Measurements from ENCODE around the gene RDH14. TPM values are rescaled to one million over a fixed set of nuclear protein-coding genes. Genes with fewer than 3 reads are reported as not detected.

Gene RDH14
- total RNA-seq, 1 donor, result 14.3 TPM

GRCh38 chr2:18522484-18523146 is 37.8 kb downstream of the RDH14 start:
- no peak for DNase-seq (ENCODE audit: low read depth in 2 of 3, low spot score in 2 of 3)

- peak; percentile 42 to 81 (median 46) for DNase-seq (ENCODE audit: low read depth in 2 of 3, low spot score in 2 of 3)
Observed at GRCh38 chr2:18520451-18521425, 39.7 kb downstream of the RDH14 start.

- DNase-seq (ENCODE audit: low read depth in 2 of 3, low spot score in 2 of 3), result no peak
Observed at GRCh38 chr2:18519914-18520450, 40.5 kb downstream of the RDH14 start.

GRCh38 chr2:18518116-18519111 is 42.0 kb downstream of the RDH14 start:
- DNase-seq (ENCODE audit: low read depth in 2 of 3, low spot score in 2 of 3), result no peak

GRCh38 chr2:18517386-18517785 is 43.1 kb downstream of the RDH14 start:
- no peak for DNase-seq (ENCODE audit: low read depth in 2 of 3, low spot score in 2 of 3)

GRCh38 chr2:18516112-18516511 is 44.3 kb downstream of the RDH14 start:
- peak in 1 of 3 donors; percentile 17 for DNase-seq (ENCODE audit: low read depth in 2 of 3, low spot score in 2 of 3)

- DNase-seq (ENCODE audit: low read depth in 2 of 3, low spot score in 2 of 3), result no peak
Observed at GRCh38 chr2:18514526-18515461, 45.7 kb downstream of the RDH14 start.

- no peak for DNase-seq (ENCODE audit: low read depth in 2 of 3, low spot score in 2 of 3)
Observed at GRCh38 chr2:18510775-18511174, 49.7 kb downstream of the RDH14 start.

GRCh38 chr2:18506883-18507509 is 53.5 kb downstream of the RDH14 start:
- no peak for DNase-seq (ENCODE audit: low read depth in 2 of 3, low spot score in 2 of 3)

GRCh38 chr2:18505703-18506341 is 54.6 kb downstream of the RDH14 start:
- DNase-seq (ENCODE audit: low read depth in 2 of 3, low spot score in 2 of 3), result no peak

Small RNA genes within 50 kb of the gene (small RNA-seq; reads per million reads assigned to genes)
- gene RNU6-1215P, result not detected

Other genes with a start within 250 kb of the RDH14 start
- gene NT5C1B, start 28.9 kb upstream of the RDH14 start, total RNA-seq, result not detected